Measurements from ENCODE around the gene TMEM123.

DNA sequence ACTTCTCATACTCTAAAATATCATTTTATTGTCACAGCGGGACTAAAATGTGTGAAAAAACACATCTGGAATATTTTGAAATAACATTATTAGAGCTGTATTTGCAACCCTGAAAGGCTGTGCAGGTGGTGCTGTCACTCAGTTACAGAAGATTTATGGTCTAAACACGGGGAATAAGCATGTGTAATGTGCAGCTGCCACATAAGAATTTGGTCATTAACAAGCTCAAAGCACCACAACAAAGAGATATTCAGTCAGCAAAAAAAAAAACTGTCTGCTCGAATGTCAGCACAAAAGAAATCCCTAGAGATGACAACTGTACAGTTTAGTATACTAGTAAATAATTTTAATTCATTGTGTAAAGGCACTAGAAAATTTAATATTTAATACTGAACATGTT is 31.3 kb downstream of the TMEM123 start:
- TF ChIP-seq CTCF (IDR thresholded peaks at IDR 0.05; ENCODE audit: control extremely low read depth in 1 of 3, insufficient read depth in 1 of 3, low read depth in 1 of 3, low read length in 3 of 3) (no peak), POLR2AphosphoS5 (IDR thresholded peaks at IDR 0.05; ENCODE audit: low read depth, low read length) (no peak), POLR2A (IDR thresholded peaks at IDR 0.05; ENCODE audit: control extremely low read depth in 1 of 2, low read depth in 2 of 2, low read length in 2 of 2) (no peak), RXRA (IDR thresholded peaks at IDR 0.05; ENCODE audit: insufficient read depth, low read depth, low read length) (no peak), JUN (IDR thresholded peaks at IDR 0.05; ENCODE audit: low read depth, low read length) (no peak), NRF1 (IDR thresholded peaks at IDR 0.05; ENCODE audit: low read depth, low read length) (no peak), HDAC6 (IDR thresholded peaks at IDR 0.05; ENCODE audit: low read depth, low read length) (no peak), GTF2F1 (IDR thresholded peaks at IDR 0.05; ENCODE audit: borderline replicate concordance, low read depth, low read length) (no peak), TAF1 (IDR thresholded peaks at IDR 0.05; ENCODE audit: low read depth, low read length) (no peak), EZH2 (IDR thresholded peaks at IDR 0.05; ENCODE audit: low read depth, low read length, severe bottlenecking) (no peak), MAX (IDR thresholded peaks at IDR 0.05) (no peak), BACH1 (IDR thresholded peaks at IDR 0.05; ENCODE audit: low read length) (no peak)
- TF ChIP-seq, protein P1, sequence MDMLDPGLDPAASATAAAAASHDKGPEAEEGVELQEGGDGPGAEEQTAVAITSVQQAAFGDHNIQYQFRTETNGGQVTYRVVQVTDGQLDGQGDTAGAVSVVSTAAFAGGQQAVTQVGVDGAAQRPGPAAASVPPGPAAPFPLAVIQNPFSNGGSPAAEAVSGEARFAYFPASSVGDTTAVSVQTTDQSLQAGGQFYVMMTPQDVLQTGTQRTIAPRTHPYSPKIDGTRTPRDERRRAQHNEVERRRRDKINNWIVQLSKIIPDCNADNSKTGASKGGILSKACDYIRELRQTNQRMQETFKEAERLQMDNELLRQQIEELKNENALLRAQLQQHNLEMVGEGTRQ (IDR thresholded peaks at IDR 0.05; ENCODE audit: low read length), result no peak
